Nephron progenitor cell (in vitro differentiated cells): Measurements from ENCODE around the gene FTSJ1.

ENCODE experiments used
- DNase-seq: peaks from one replicate; pipeline ENCODE4 v3.0.0; 2021
- H3K27ac Mint-ChIP-seq: 2 replicates; pipeline ENCODE4 v1.8.0; 2021; ENCODE audit warnings: mild to moderate bottlenecking, moderate library complexity, mixed read lengths
- H3K27me3 Mint-ChIP-seq: 2 replicates; pipeline ENCODE4 v1.8.0; 2021; ENCODE audit warnings: mild to moderate bottlenecking, low read depth, mixed read lengths; ENCODE audit not compliant: poor library complexity
- H3K36me3 Mint-ChIP-seq: 2 replicates; pipeline ENCODE4 v1.8.0; 2021; ENCODE audit warnings: low read depth, mixed read lengths
- H3K4me1 Mint-ChIP-seq: 2 replicates; pipeline ENCODE4 v1.8.0; 2021; ENCODE audit warnings: mixed read lengths
- H3K4me3 Mint-ChIP-seq: 2 replicates; pipeline ENCODE4 v1.8.0; 2021; ENCODE audit warnings: mild to moderate bottlenecking, moderate library complexity, mixed read lengths
- H3K9me3 Mint-ChIP-seq: 2 replicates; pipeline ENCODE4 v1.8.0; 2021; ENCODE audit warnings: mild to moderate bottlenecking, moderate library complexity, mixed read lengths
- TF ChIP-seq, protein P1 (sequence below): fragments of 200-600 bp; sonication (generic); IDR thresholded peaks from 2 replicates; pipeline ENCODE4 v1.5.0; 2021; ENCODE audit warnings: antibody characterized with exemption

FTSJ1 gene

DNA sequence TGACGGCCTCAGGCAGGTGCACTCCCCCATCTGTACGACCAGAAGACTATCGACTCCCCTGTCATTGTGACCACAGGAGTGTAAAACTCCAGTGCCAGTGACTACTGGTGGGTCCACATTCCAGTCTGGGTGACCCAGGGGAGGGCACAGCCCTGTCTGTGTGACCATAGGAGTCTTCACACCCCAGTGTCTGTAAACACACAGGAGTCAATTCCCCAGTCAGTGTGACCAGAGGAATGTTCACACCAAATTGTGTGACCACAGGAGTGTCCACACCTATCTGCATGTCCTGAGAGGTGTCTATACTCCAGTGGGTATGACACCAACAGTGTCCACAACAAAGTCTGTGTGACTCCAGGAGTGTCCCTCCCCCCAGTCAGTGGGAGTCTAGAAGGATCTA lies 12.0 kb downstream of the FTSJ1 start:
- Mint-ChIP-seq H3K4me3 (no peak overlapping the region), H3K9me3 (peaks cover 46% of the 10 kb centered on the region), H3K4me1 (no peaks in the 10 kb centered on the region), H3K27me3 (peaks cover 13% of the 10 kb centered on the region), H3K36me3 (peaks cover 5% of the 10 kb centered on the region), H3K27ac (no peak overlapping the region)
- TF ChIP-seq, protein P1, sequence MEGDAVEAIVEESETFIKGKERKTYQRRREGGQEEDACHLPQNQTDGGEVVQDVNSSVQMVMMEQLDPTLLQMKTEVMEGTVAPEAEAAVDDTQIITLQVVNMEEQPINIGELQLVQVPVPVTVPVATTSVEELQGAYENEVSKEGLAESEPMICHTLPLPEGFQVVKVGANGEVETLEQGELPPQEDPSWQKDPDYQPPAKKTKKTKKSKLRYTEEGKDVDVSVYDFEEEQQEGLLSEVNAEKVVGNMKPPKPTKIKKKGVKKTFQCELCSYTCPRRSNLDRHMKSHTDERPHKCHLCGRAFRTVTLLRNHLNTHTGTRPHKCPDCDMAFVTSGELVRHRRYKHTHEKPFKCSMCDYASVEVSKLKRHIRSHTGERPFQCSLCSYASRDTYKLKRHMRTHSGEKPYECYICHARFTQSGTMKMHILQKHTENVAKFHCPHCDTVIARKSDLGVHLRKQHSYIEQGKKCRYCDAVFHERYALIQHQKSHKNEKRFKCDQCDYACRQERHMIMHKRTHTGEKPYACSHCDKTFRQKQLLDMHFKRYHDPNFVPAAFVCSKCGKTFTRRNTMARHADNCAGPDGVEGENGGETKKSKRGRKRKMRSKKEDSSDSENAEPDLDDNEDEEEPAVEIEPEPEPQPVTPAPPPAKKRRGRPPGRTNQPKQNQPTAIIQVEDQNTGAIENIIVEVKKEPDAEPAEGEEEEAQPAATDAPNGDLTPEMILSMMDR: no peak
- DNase-seq: no peak

GRCh38 chrX:48489296-48489695 lies 13.3 kb downstream of the FTSJ1 start:
- Mint-ChIP-seq H3K27me3 (peaks cover 13% of the 10 kb centered on the region), H3K27ac (no peak overlapping the region), H3K4me3 (no peak overlapping the region), H3K36me3 (peaks cover 5% of the 10 kb centered on the region), H3K9me3 (peaks cover 45% of the 10 kb centered on the region), H3K4me1 (peaks cover 4% of the 10 kb centered on the region)
- TF ChIP-seq, protein P1: no peak
- no peak for DNase-seq

- no peak for DNase-seq
- Mint-ChIP-seq H3K36me3 (peaks cover 5% of the 10 kb centered on the region), H3K4me1 (peaks cover 4% of the 10 kb centered on the region), H3K27me3 (peaks cover 13% of the 10 kb centered on the region), H3K9me3 (peaks cover 51% of the 10 kb centered on the region), H3K27ac (no peak overlapping the region), H3K4me3 (no peak overlapping the region)
- TF ChIP-seq, protein P1: no peak
These were observed 13.9 kb downstream of the FTSJ1 start for GRCh38 chrX:48489892-48490291.

GRCh38 chrX:48490661-48491060 lies 14.7 kb downstream of the FTSJ1 start:
- DNase-seq: no peak
- Mint-ChIP-seq H3K27me3 (peaks cover 13% of the 10 kb centered on the region), H3K27ac (no peak overlapping the region), H3K9me3 (peaks cover 58% of the 10 kb centered on the region), H3K4me1 (peaks cover 4% of the 10 kb centered on the region), H3K4me3 (no peak overlapping the region), H3K36me3 (peaks cover 5% of the 10 kb centered on the region)
- TF ChIP-seq, protein P1: no peak

DNA sequence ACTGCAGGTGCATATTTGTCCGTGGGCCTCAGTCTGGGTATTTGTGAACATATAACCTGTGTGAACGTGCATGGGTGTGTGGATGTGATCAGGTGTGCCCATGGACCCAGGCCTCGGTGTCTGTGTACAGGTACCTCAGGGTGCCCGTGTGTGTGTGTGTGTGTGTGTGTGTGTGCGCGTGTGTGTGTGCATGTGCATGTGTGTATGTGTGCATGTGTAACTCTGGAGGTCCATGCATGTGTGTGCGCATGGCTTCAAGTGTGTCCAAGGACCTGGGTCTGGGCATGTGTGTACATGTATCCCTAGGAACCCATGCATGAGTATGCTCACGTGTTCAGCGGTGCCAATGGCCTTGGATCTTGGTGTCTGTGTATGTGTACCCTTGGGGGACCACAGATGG lies 15.8 kb downstream of the FTSJ1 start:
- H3K9me3 Mint-ChIP-seq: peaks cover 66% of the 10 kb centered on the region
- H3K4me3 Mint-ChIP-seq: no peak overlapping the region
- TF ChIP-seq, protein P1: no peak
- peaks cover 7% of the 10 kb centered on the region for H3K4me1 Mint-ChIP-seq
- no peak for DNase-seq
- H3K27ac Mint-ChIP-seq: no peak overlapping the region
- H3K36me3 Mint-ChIP-seq: peaks cover 5% of the 10 kb centered on the region
- H3K27me3 Mint-ChIP-seq: peaks cover 13% of the 10 kb centered on the region

DNA sequence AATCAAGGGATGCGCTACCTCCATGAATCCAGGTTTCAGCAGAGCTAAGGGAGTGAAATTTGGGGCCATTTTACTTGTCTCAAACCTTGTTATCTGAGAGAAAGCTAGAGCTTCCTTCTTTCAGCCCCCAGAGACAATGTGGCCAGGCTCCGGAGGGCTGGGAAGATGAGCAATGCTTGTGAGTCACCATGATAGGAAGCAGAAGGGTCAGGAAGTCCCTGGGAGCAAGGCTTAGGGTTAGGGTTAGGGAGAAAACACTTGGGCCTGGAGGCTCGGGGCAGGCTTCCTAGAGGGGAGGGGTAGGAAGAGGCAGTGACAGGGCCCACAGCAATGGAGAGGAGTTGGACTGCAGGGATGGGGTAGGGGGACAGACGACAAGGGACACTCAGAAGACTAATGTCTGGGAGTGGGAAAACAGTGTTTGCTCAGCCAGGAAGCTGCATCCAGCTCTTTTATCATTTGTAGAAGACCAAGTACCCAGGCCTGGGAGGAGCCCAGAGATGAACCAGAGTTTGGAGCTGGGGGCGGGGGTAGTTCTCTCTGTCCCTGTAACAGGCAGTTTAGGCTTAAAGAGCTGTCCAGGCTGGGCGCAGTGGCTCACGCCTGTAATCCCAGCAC lies 16.4 kb downstream of the FTSJ1 start:
- TF ChIP-seq, protein P1: no peak
- Mint-ChIP-seq H3K4me1 (peaks cover 9% of the 10 kb centered on the region), H3K27me3 (peaks cover 13% of the 10 kb centered on the region), H3K4me3 (no peak overlapping the region), H3K9me3 (peaks cover 65% of the 10 kb centered on the region), H3K36me3 (peaks cover under 1% of the 10 kb centered on the region), H3K27ac (peak overlapping the region; percentile 90)
- DNase-seq: no peak
